ENCODE results near the gene IQSEC1.

IQSEC1 gene

DNA sequence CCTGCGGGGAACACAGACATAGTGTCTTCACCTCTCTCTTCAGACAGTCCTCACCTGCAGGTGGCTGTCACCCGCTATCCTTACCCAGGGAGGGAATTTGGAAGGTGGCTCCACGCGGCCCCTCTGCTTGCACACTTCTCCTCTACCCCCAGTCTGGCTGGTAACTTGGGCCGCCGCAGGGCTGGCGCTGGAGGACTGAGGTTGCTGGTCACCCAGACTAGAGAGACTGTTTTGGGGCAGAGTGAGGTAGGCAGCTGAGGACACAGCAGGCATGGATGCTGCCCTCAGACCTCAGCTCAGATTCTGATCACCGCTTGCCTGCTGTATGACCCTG is 12.6 kb upstream of the IQSEC1 start:
- DNase-seq (ENCODE audit: low spot score), result no peak
- FAIRE-seq, result no peak

- DNase-seq (ENCODE audit: low spot score) (no peak), FAIRE-seq (no peak)
These were observed 12.0 kb upstream of the IQSEC1 start for GRCh38 chr3:13085081-13085845.

DNA sequence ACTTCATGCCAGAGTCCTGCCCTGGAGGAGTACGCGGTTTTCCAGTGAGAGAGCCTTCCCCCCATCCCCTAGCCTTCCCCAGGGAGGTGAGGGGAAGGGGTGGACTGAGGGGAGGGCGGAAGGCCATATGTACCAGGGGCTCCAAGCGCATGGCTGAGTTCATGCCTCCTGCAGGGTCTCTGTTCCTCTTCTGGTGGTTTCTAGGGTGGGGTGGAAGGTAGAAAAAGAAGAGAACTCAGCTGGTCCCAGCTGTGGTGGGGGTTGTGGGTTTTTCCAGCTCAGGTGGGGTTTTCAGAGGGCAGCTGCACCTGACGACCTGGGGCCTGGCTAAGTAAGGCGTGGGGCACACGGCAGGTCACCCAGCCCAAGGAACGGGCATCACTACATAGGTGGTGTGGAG is 10.7 kb upstream of the IQSEC1 start:
- FAIRE-seq, result no peak

GRCh38 chr3:13083254-13083653 is 10.0 kb upstream of the IQSEC1 start:
- no peak for FAIRE-seq
- no peak for DNase-seq (ENCODE audit: low spot score)

More for the DNA sequence above, 10.7 kb upstream of the IQSEC1 start:
- DNase-seq (ENCODE audit: low spot score), result no peak

- DNase-seq (ENCODE audit: low spot score) (no peak), FAIRE-seq (no peak)
These were observed 9.4 kb upstream of the IQSEC1 start for GRCh38 chr3:13082677-13083076.

- FAIRE-seq (no peak), DNase-seq (ENCODE audit: low spot score) (no peak)
These were observed 8.6 kb upstream of the IQSEC1 start for GRCh38 chr3:13081603-13082360.

DNA sequence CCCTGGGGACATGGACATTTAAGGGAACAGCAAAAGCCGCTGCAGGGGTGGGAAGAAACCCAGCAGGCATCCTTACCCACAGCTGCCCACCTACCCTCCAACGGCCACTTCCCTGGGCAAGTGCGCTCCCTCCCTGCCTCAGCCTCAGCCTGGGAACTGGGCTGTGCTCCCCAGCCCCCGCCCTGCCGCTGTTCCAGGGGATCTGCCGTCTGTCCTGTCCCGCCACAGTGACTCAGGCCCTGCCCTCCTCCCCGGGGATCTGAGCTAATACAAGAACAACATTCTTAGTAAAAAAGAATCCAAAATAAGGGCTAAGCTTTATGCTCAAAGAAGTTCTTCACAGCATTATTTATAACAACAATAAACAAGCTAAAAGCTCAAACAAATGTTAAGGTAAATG is 7.4 kb upstream of the IQSEC1 start:
- DNase-seq (ENCODE audit: low spot score) (no peak), FAIRE-seq (no peak)

DNA sequence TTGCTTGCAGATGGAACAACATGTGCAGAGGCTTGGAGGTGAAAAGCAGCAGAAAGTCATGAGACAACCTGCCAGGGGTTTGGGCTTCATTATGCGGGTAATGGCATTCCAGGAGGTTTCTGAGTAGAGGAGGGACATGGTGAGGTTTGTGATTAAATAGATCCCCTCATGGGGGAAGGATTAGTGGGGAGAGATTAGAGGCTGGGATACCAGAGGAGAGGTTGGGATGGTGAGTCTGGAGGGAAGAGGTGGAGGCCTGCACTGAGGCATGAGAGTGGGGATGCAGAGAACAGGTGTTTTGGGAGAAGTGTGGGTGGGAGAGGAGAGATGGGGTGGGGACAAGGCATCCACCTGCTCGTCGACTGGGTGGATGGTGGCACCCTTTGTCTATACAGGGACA is 6.8 kb upstream of the IQSEC1 start:
- DNase-seq (ENCODE audit: low spot score) (no peak), FAIRE-seq (no peak)

GRCh38 chr3:13079510-13079909 is 6.3 kb upstream of the IQSEC1 start:
- no peak for FAIRE-seq
- no peak for DNase-seq (ENCODE audit: low spot score)

GRCh38 chr3:13079051-13079450 is 5.8 kb upstream of the IQSEC1 start:
- no peak for FAIRE-seq
- DNase-seq (ENCODE audit: low spot score), result no peak

- FAIRE-seq, result no peak
These were observed 5.1 kb upstream of the IQSEC1 start for GRCh38 chr3:13078163-13078905.

DNA sequence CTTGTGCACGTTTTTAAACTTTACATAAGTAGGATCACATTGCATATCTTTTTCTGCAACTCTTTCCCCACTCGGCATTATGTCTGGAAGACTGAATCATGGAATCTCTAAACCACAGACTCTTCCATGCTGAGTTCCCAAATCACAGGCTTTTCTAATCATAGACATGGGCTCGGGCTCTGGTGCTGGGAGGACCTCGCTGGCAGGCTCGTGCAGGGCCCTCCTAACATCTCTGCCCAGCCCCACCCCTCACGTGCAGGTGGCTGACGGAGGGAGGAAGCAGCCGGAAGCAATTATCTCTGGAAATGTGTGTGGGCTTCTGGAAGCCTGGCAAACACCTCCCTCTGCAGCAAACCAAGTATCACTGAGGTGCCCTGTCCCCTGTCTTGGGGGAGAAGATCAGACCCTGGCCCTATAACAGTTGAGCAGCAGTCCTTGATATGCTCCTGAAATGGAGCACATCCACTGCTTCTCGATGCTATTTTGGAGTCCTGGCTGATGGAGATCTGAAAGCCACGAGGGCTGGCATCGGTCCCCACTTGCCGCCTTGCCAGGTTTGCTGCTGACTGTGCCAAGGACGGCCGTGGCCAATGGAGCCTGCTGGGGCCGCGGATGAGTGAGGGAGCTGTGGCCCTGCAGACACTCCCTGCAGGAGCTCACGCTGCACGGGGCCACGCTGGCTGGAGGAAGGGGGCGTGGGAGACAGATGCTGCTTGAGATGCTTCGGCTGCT is 4.4 kb upstream of the IQSEC1 start:
- FAIRE-seq, result no peak
- no peak for DNase-seq (ENCODE audit: low spot score)

More at GRCh38 chr3:13078163-13078905, 5.1 kb upstream of the IQSEC1 start:
- DNase-seq (ENCODE audit: low spot score), result no peak

GRCh38 chr3:13075986-13076654 is 2.9 kb upstream of the IQSEC1 start:
- FAIRE-seq (no peak), DNase-seq (ENCODE audit: low spot score) (no peak)

DNA sequence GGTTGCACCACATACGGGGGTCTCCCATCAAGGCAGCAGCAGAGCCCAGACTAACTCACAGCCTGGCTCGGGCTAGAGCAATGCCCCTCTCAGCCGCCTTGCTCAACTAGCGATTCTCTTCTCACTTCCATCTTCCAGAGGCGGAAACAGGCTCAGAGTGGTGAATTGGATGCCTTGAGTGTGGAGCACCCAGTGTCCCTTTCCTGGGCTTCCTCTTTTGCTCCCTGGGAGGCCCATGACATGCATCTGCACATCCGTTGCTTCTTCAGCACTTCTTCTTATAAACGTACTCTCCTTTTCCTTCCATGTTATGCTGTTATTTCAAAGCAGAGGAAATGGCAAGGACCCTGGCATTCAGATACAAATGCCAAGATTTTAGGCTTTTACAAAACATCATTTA is 2.1 kb upstream of the IQSEC1 start:
- FAIRE-seq (no peak), DNase-seq (ENCODE audit: low spot score) (no peak)

DNA sequence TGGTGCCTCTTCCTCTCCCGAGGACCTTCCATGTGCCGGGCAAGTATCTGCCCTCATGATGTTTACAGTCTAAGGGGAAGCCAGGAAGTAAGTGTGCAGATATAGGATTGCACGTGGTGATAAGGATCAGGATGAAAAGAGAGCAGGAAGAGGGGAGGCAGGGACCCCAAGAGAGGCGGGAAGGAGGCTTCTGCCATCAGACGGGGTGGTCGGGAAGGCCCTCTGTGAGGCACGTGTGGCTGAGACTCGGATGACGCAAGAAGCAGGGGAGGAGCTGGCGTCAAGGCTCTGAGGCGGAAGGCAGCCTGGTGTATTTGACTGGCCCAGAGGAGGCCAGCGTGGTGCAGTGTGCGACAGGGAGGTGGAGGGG is 762 bp upstream of the IQSEC1 start:
- FAIRE-seq (no peak), DNase-seq (ENCODE audit: low spot score) (no peak)

GRCh38 chr3:13072600-13073325 is 466 bp downstream of the IQSEC1 start:
- no peak for FAIRE-seq
- no peak for DNase-seq (ENCODE audit: low spot score)

- no peak for DNase-seq (ENCODE audit: low spot score)
- no peak for FAIRE-seq
These were observed 1.0 kb downstream of the IQSEC1 start for GRCh38 chr3:13072239-13072599.

DNA sequence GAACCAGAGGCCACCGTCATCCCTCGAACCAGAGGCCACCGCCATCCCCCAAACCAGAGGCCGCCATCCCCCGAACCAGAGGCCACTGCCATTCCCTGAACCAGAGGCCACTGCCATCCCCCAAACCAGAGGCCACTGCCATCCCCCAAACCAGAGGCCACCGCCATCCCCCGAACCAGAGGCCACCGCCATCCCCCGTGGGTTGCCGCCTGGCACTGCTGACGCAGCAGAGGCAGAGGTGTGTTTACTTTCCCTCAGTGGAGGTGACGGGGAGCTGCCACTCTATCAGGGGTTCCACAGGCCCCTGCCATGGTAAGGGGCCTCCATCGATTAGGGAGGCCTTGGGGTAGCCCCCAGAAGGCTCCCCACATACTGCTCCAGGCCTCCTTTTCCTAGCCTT is 1.5 kb downstream of the IQSEC1 start:
- FAIRE-seq, result no peak
- no peak for DNase-seq (ENCODE audit: low spot score)

DNA sequence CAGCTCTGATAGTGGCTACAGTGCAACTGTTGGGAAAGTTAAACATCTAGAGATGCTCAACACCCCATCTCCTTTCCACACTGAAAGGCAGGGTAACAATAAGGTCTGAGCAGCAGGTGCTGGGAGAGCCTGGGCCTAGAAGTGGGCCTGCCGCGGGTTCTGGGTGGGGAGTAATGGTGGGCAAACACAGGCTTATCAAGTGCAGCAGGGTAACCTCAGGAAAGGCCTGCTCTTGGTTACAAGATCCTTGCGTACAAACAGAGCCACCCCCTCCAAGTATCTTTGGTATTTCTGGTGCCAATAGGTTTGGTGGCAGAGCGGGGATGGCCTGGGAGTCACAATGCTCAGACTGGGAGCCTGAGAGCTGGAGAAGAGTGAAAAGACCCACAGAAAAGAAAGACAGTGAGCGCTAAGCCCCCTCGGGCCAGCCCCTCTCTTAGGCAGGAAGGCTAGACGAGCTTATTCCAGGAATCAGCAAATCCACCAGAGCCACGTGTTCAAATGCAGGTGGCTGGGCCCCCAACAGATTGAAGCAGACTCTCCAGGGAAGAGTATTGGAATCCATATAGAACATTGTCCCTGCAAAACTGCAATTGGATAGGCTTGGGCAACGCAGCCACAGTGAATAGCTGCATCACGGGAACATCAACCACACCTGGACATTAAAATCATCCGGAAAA is 2.7 kb downstream of the IQSEC1 start:
- no peak for FAIRE-seq

DNA sequence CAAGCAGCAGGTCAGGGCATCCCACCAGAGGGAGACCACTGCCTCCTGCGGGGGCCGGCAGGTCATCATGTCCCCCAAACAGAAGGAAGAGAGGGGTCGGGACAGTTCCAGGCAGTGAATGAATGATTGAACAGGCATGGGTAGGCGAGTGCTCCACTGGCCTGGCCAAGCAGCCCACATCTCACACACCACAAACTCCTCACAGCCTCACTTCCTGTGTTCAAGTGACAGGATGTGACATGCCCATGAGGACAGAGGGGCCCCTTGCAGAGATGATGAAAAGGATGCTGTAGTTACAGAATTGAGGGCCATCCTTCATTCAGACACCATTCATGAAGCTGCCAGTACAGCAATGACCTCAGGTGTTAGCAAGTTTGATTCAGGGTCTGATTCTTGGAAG is 3.7 kb downstream of the IQSEC1 start:
- DNase-seq (ENCODE audit: low spot score), result no peak
- no peak for FAIRE-seq

More for the DNA sequence above, 2.7 kb downstream of the IQSEC1 start:
- DNase-seq (ENCODE audit: low spot score), result no peak

Data from RCC 7860 (cell line).